Epithelial cell of esophagus (primary cell): ENCODE data around the gene TMEM235.

Experiments
- DNase-seq: peaks from one replicate; pipeline ENCODE4 v3.0.0; 2010; ENCODE audit warnings: low read depth
- H3K4me3 ChIP-seq: 2 replicates; pipeline ENCODE4 v1.5.1; 2011; ENCODE audit warnings: mild to moderate bottlenecking, low read length, control low read depth
- TF ChIP-seq, protein P1 (sequence below): IDR thresholded peaks from 2 replicates; pipeline ENCODE4 v1.5.1; 2011; ENCODE audit warnings: low read depth, mild to moderate bottlenecking, low read length, control low read depth, inconsistent platforms; ENCODE audit not compliant: insufficient read depth; ENCODE audit errors: missing control alignments

Gene TMEM235

DNA sequence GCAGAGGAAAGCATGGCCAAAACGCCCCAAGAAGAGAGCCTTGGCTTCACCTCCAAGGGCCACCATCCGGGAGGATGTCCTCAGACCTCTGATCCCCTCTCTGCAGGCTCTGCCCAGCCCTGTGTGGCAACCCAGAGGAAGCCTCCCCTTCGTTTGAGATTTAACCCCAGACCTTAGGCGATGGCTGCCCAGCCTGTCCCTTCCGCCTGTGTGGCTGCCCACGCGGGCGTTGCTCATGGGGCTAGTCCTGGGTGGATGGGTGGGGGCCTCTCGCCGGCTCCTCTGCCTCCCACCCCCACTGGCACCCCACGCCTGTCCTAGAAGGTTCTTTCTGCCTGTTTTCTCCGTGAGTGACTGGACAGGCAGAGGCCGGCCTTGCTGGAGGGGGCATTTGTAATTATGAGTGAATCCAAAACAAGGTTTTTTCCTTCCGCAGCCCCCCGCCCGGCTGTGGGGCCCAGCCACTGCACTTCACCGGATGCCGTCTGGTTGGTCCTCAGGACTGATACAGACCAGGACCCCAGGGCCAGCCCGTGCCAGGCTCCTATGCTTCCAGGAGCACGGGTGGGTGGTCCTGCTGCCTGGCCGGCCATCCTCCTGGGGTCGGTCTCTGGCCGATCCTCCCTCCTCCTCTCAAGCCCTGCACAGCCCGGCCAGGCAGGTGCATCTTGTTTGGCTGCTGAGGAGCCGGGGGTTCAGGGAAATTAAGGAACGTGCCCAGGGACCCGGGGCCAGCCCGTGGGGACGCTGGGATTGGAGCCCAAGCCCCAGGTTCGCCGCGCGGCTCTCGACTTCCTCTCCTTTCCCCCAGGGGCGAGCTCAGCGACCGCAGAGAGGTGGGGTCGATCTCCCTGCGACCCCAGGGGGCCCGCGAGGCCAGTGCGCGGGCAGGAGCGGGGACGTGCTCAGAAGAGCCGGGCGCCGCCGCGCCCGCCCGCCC lies at the start of gene TMEM235:
Gene TMEM235 (plus strand): TSS at position 636 of the 940 bp plus-strand sequence. CDS start 393 bp downstream, outside the sequence.
- H3K4me3 ChIP-seq = no peak within 1 kb of the TSS

DNA sequence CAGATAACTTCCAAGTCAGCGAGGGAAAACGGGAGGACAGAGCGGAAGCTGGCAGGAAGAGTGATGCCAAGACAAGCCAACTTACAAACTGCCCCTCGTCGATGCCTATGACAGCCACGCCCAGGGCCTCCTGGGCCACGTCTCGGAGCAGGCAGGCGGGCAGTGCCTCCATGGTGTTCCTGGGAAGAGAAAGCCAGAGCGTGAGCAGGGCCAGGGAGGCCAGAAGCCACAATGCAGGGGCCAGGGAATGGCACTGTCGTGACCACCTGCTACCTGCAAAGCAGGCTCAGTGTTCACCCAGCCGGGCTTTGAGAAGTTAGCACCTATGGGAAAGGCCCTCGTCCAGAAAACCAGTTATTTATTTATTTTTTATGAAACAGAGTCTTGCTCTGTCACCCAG lies 48.9 kb upstream of the TMEM235 start:
- TF ChIP-seq, protein P1, sequence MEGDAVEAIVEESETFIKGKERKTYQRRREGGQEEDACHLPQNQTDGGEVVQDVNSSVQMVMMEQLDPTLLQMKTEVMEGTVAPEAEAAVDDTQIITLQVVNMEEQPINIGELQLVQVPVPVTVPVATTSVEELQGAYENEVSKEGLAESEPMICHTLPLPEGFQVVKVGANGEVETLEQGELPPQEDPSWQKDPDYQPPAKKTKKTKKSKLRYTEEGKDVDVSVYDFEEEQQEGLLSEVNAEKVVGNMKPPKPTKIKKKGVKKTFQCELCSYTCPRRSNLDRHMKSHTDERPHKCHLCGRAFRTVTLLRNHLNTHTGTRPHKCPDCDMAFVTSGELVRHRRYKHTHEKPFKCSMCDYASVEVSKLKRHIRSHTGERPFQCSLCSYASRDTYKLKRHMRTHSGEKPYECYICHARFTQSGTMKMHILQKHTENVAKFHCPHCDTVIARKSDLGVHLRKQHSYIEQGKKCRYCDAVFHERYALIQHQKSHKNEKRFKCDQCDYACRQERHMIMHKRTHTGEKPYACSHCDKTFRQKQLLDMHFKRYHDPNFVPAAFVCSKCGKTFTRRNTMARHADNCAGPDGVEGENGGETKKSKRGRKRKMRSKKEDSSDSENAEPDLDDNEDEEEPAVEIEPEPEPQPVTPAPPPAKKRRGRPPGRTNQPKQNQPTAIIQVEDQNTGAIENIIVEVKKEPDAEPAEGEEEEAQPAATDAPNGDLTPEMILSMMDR = no peak
- DNase-seq = no peak
- H3K4me3 ChIP-seq = no peak overlapping the region

More for the DNA sequence above, at the start of gene TMEM235:
- TF ChIP-seq, protein P1 = no peak
- DNase-seq = no peak

DNA sequence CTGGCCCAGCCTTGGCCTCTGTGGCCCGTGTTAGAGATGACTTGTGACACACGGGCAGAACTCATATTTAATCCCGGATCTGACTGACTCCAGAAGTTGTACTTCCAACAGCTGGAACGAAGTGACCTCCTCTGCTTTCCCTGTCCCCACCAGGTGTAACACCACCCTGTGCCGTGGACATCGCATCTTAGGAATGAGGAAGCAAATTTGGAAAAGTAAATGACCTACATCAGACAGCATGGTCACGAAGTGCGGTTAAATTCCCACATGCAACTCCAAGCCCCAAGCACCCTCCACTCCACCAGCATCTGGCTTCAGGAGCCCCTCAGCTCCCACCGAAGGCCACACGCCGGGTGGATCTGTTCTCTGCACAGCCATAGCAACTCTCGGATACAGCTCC lies 47.5 kb upstream of the TMEM235 start:
- no peak overlapping the region for H3K4me3 ChIP-seq
- DNase-seq = no peak
- TF ChIP-seq, protein P1 = no peak

DNA sequence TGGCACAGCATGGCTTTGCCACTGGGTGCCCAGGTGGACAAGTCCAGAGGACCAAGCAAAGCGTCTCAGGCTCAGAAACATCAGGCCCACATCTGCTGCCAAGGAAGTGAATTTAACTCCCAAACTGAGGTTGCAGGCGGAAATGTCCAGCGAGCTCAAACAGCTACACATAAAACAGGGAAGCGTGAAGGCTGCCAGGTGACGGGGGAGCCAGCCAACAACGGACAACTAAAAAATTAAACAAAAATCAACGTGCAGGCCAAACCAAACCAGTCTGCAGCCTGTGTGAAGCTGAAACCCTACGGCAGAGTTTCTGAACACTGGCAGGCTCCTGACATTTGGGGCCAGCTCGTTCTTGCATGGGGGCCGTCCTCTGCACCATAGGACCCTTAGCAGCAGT lies 47.1 kb upstream of the TMEM235 start:
- no peak for DNase-seq
- TF ChIP-seq, protein P1 = no peak
- no peak overlapping the region for H3K4me3 ChIP-seq

DNA sequence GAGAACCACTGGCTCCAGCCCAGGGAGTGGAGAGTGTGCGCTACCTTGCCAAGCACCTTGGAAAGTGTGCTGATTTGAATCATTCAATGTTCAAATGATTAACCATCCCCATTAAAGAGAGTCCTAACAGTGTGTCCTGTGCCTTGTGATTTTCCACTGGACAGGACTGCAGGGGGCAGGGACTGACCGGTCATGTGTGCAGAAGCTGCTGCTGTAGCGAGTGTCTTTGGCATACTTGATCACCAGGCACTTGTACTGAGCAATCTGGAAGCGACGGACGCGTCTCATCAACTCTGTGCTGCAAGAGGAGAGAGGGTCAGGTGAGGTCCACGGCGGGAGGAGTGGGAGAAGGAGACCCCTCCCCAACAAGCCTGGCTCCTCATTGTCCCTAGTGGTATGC lies 46.6 kb upstream of the TMEM235 start:
- no peak for DNase-seq
- no peak overlapping the region for H3K4me3 ChIP-seq
- TF ChIP-seq, protein P1 = no peak

DNA sequence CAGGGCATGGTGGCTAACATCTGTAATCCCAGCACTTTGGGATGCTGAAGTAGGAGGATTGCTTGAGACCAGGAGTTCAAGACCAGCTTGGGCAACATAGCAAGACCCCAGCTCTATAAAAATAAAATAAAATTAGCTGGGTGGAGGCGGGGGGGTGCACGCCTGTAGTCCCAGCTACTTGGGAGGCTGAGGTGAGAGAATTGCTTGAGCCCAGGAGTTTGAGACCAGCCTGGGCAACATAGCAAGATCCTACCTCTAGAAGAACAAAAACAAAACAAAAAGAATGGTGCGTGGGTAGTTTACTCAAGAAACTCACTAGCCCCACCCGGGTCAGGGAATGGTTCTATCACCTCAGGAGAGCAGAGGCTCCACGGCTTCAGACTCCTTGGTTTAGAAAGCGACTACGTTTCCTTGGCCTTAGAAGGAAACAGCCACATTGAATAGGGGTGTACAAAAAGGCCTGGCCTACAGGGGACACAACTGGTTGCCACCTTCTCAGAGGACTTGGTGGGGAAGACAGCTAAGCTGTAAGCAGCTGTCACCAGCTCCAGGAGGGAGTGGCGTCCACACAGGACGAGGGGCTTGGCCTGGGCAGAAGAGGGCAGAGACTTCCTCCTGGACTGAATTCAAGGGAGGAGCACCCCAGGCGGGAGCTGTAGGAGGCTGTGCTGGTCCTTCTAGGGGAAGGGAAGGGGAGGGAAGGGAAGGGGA lies 45.3 kb upstream of the TMEM235 start:
- peak overlapping the region; percentile 61 for H3K4me3 ChIP-seq
- DNase-seq = no peak
- TF ChIP-seq, protein P1 = no peak
